Natural killer cell (primary cell): ENCODE measurements around the gene ADPRM. TPM values are rescaled to one million over a fixed set of nuclear protein-coding genes. Genes with fewer than 3 reads are reported as not detected.

Source experiments
- ATAC-seq, 3 donors: fragments of 150-1000 bp in 2 of 3; fragments of 200-7000 bp in 1 of 3; cut with Tn5 transposase; 1 replicate in 1 of 3; 2 replicates in 2 of 3; pipeline ENCODE4 v1.10.0; 2021; ENCODE audit warnings: mild to moderate bottlenecking in 2 of 3, moderate library complexity in 2 of 3
- DNase-seq, 2 donors: peaks; one replicate each; pipeline versions ENCODE4 v3.0.0 to v3.0.0-alpha.2; 2013 to 2021; ENCODE audit warnings: mixed read lengths in 1 of 2
- H3K27ac ChIP-seq: one replicate; pipeline ENCODE4 v1.5.1; 2013; ENCODE audit warnings: mild to moderate bottlenecking, low read length
- H3K27me3 ChIP-seq: one replicate; pipeline ENCODE4 v1.6.1; 2013; ENCODE audit warnings: low read length; ENCODE audit not compliant: control insufficient read depth, insufficient read depth
- H3K36me3 ChIP-seq: one replicate; pipeline ENCODE4 v1.6.1; 2013; ENCODE audit warnings: low read length; ENCODE audit not compliant: control insufficient read depth, insufficient read depth
- H3K4me1 ChIP-seq: one replicate; pipeline ENCODE4 v1.6.1; 2013; ENCODE audit warnings: low read length; ENCODE audit not compliant: control insufficient read depth, insufficient read depth
- H3K4me3 ChIP-seq: one replicate; pipeline ENCODE4 v1.5.1; 2013; ENCODE audit warnings: low read length
- H3K9me3 ChIP-seq: one replicate; pipeline ENCODE4 v1.6.1; 2013; ENCODE audit warnings: low read length; ENCODE audit not compliant: control insufficient read depth, insufficient read depth
- H3K27ac Mint-ChIP-seq, 2 donors: one replicate each; pipeline ENCODE4 v1.8.0; 2022; ENCODE audit warnings: mild to moderate bottlenecking in 2 of 2, mixed read lengths in 2 of 2, moderate library complexity in 1 of 2
- H3K27me3 Mint-ChIP-seq, 2 donors: one replicate each; pipeline ENCODE4 v1.8.0; 2022; ENCODE audit warnings: low read depth in 2 of 2, mixed read lengths in 2 of 2
- H3K36me3 Mint-ChIP-seq: one replicate; pipeline ENCODE4 v1.8.0; 2022; ENCODE audit warnings: mixed read lengths
- H3K4me1 Mint-ChIP-seq, 2 donors: one replicate each; pipeline ENCODE4 v1.8.0; 2022; ENCODE audit warnings: mixed read lengths in 2 of 2
- H3K4me3 Mint-ChIP-seq: one replicate; pipeline ENCODE4 v1.8.0; 2022; ENCODE audit warnings: mild to moderate bottlenecking, moderate library complexity, mixed read lengths
- H3K9me3 Mint-ChIP-seq, 2 donors: one replicate each; pipeline ENCODE4 v1.8.0; 2022; ENCODE audit warnings: mixed read lengths in 2 of 2
- WGBS: methylation state at CpG from one replicate; pipeline ENCODE4 v1.1.7; 2013; ENCODE audit warnings: missing lambda C conversion rate; ENCODE audit not compliant: insufficient coverage; 5-methylcytosine and 5-hydroxymethylcytosine counted together
- intact Hi-C: fragments of 100-400 bp; cut with micrococcal nuclease; formaldehyde crosslinking; loops from one replicate; pipeline ENCODE4 v1.14.2; 2022
- total RNA-seq, 4 donors: library from RNA; stranded (reverse); fragments of 120-200 nt in 1 of 4; gene quantifications; one replicate each; pipeline versions ENCODE4 v1.2.3 to v1.2.4, GENCODE V29; 2013 to 2022
- TF ChIP-seq, protein P1 (sequence below): fragments of 200-600 bp; IDR thresholded peaks from one replicate; pipeline ENCODE4 v1.8.0; 2022; ENCODE audit warnings: antibody characterized with exemption

Gene ADPRM
- total RNA-seq, 3 donors from 2014 or later (not counting 1 experiment from before 2014, with no cell fraction given): 9.5 to 10.7 (median 9.5) TPM

DNA sequence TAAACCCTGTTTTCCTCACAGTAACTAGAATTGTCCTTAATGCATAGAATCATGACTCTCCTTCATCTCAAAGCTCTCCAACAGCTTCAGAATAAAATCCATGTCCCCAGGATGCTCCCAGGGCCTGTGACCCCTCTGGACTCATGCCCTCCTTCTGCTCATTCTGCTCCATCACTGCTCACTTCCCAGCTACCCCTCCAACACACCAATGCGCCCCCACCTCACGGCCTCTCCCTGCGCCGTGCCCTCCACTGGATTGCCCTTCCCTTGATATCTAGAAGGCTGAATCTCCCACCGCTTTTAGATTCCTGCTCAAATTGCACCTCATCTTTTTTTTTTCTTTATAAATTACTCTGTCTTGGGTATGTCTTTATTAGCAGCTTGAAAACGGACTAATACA, 45.0 kb downstream of the ADPRM start:
- no peaks in the 10 kb centered on the region for H3K27me3 ChIP-seq
- Mint-ChIP-seq H3K27me3 (peaks cover 0 to 10% of the 10 kb centered on the region in 2 donors), H3K4me1 (peaks cover 0 to 5% of the 10 kb centered on the region in 2 donors), H3K4me3 (no peak overlapping the region), H3K36me3 (no peaks in the 10 kb centered on the region), H3K27ac (no peak overlapping the region), H3K9me3 (no peaks in the 10 kb centered on the region)
- 89% methylated on average over 5 of the region's 6 CpGs for WGBS
- H3K4me3 ChIP-seq: no peak overlapping the region
- H3K36me3 ChIP-seq: no peaks in the 10 kb centered on the region
- H3K27ac ChIP-seq: no peak overlapping the region
- no peak for DNase-seq
- H3K9me3 ChIP-seq: no peaks in the 10 kb centered on the region
- ATAC-seq: no peak
- H3K4me1 ChIP-seq: no peaks in the 10 kb centered on the region
- intact Hi-C loops: no loop called here
- TF ChIP-seq, protein P1, sequence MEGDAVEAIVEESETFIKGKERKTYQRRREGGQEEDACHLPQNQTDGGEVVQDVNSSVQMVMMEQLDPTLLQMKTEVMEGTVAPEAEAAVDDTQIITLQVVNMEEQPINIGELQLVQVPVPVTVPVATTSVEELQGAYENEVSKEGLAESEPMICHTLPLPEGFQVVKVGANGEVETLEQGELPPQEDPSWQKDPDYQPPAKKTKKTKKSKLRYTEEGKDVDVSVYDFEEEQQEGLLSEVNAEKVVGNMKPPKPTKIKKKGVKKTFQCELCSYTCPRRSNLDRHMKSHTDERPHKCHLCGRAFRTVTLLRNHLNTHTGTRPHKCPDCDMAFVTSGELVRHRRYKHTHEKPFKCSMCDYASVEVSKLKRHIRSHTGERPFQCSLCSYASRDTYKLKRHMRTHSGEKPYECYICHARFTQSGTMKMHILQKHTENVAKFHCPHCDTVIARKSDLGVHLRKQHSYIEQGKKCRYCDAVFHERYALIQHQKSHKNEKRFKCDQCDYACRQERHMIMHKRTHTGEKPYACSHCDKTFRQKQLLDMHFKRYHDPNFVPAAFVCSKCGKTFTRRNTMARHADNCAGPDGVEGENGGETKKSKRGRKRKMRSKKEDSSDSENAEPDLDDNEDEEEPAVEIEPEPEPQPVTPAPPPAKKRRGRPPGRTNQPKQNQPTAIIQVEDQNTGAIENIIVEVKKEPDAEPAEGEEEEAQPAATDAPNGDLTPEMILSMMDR: no peak

DNA sequence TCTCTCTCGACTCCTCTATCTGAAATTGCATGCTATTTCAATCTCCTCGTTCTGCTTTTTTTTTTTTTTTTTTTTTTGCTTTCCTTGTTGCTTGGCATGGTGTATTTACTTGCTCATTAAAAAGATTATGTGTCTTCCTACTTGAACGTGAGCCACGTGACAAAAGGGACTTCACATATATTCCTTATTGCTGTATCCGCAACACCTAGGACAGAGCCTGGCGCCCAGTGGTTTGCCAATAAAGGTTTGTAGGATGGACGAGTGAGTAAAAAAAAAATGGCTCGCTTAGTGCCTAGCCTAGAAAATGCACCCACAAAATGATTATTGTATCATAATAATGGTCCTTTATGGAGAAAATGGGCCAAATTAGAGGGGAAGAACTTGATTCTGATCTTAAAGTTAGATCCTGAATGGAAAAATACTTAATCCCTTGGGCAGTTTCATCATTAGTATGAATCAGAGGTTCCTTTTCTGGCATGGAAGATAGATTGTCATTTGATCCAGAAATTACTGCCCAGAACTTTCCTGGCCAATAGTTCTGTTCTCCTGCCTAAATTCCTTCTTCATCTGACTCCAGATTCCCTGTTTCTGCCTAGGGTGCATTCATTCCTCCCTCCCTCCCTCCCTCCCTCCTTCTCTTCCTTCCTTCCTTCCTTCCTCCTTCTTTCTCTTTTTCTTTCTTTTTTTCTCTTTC, 46.1 kb downstream of the ADPRM start:
- H3K4me1 ChIP-seq: no peaks in the 10 kb centered on the region
- H3K36me3 Mint-ChIP-seq: no peaks in the 10 kb centered on the region

DNA sequence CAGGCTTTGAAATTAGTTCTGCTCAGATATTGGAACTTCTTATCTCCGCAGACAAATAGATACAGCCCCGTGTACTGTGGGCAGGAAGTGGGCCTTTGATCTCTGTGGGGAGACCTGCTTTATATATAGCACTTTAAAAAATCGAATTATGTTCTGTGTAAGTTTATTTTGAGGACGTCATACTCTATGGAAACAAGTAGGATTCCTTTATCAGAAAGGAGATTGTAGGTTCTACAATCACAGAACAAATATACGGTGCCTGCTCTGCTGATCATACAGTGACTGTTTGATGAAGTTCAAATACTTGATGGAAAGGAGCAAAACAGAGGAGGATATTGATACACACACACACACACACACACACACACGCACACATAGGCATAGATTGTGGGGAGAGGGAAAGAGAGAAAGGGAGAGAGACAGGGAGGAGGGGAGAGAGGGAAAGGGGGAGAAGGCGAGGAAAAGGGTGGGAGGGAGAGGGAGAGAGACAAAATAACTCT, 47.2 kb downstream of the ADPRM start:
- Mint-ChIP-seq H3K9me3 (no peaks in the 10 kb centered on the region), H3K4me1 (peaks cover 0 to 5% of the 10 kb centered on the region in 2 donors), H3K27me3 (peaks cover 0 to 9% of the 10 kb centered on the region in 2 donors), H3K4me3 (no peak overlapping the region), H3K36me3 (no peaks in the 10 kb centered on the region), H3K27ac (peak overlapping the region in 1 of 2 donors; percentile 29)
- ATAC-seq: peak in 1 of 3 donors; percentile 47
- Histone ChIP-seq H3K9me3 (no peaks in the 10 kb centered on the region), H3K27me3 (no peaks in the 10 kb centered on the region), H3K27ac (no peak overlapping the region), H3K4me1 (no peaks in the 10 kb centered on the region), H3K36me3 (no peaks in the 10 kb centered on the region), H3K4me3 (no peak overlapping the region)
- peak in 1 of 2 donors; percentile 60 for DNase-seq
- intact Hi-C loops: no loop called here
- 34% methylated on average over 3 of the region's 7 CpGs for WGBS
- TF ChIP-seq, protein P1: no peak

More for the DNA sequence above, 46.1 kb downstream of the ADPRM start:
- Histone ChIP-seq H3K9me3 (no peaks in the 10 kb centered on the region), H3K27me3 (no peaks in the 10 kb centered on the region), H3K36me3 (no peaks in the 10 kb centered on the region), H3K4me3 (no peak overlapping the region), H3K27ac (no peak overlapping the region)
- H3K27me3 Mint-ChIP-seq: peaks cover 0 to 12% of the 10 kb centered on the region in 2 donors
- H3K4me1 Mint-ChIP-seq: peaks cover 0 to 5% of the 10 kb centered on the region in 2 donors
- TF ChIP-seq, protein P1: no peak
- intact Hi-C loops: no loop called here
- H3K9me3 Mint-ChIP-seq: no peaks in the 10 kb centered on the region
- H3K4me3 Mint-ChIP-seq: no peak overlapping the region
- WGBS: 92% methylated on average over 6 of the region's 8 CpGs
- no peak for DNase-seq
- H3K27ac Mint-ChIP-seq: no peak overlapping the region
- no peak for ATAC-seq
